AG09309 (cell line): ENCODE results near the gene RAI14.

Experiments used
- DNase-seq: peaks from one replicate; pipeline ENCODE4 v3.0.0-alpha.2; 2010; ENCODE audit warnings: low read depth
- H3K4me3 ChIP-seq: 2 replicates; pipeline ENCODE4 v1.5.1; 2011; ENCODE audit warnings: mild to moderate bottlenecking, low read depth, low read length, moderate library complexity; ENCODE audit not compliant: control insufficient read depth
- CTCF ChIP-seq: IDR thresholded peaks from 2 replicates; pipeline ENCODE4 v1.5.1; 2011; ENCODE audit warnings: mild to moderate bottlenecking, low read depth, low read length, inconsistent platforms; ENCODE audit not compliant: insufficient read depth, control insufficient read depth; ENCODE audit errors: missing control alignments

RAI14 gene

DNA sequence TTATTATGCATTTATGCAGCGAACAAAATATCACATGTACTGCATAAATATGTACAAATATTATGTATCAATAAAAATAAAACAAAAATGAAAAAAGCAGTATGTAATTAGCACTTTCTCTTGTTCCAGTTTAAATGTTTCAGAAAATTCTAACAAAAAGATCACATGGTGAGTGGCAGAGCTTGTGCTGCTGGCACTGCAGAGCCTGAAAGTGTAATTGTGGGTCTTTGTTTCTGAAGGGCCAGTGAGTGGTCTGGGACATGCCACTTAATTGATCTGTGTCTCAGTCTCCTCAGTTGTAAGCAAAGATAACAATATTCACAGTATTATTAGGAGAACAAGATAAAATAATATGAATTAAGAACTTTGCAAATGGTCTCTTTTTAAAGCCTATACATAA lies 39.5 kb upstream of the RAI14 start:
- DNase-seq, result no peak
- no peak for TF ChIP-seq CTCF
- H3K4me3 ChIP-seq, result no peak overlapping the region

DNA sequence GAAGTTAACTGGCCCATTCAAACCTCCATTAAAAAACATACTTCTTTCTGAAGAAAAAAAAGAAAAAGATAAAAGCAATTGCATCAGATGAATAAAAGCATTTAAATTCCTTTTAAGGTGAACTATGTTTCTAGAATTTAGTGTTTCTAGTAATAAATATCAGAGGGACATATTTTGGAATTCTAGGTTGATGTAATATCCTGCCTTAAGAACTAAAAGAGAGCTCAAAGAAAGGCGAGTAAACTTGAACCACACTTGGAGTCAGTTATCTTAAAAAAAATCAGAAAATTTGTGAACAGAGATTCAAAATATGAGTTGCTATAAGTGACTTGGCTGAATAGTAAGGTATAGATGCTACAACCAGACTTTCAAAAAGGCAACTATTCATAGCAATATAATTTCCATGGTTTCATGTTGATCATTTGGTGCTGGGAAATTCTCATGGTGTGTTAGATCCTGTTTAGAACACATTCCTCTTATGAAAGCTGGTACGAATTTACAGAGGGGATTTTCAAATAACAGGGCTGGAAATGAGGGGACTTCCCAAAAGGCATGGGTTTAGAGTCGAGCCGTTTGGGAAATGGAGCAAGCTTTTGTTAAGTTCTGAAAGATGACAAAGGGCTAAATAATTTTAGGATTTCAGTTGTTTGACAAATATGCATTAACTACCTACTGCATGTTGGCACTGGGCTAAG lies 37.6 kb upstream of the RAI14 start:
- no peak for DNase-seq
- TF ChIP-seq CTCF, result no peak
- H3K4me3 ChIP-seq, result no peak overlapping the region

DNA sequence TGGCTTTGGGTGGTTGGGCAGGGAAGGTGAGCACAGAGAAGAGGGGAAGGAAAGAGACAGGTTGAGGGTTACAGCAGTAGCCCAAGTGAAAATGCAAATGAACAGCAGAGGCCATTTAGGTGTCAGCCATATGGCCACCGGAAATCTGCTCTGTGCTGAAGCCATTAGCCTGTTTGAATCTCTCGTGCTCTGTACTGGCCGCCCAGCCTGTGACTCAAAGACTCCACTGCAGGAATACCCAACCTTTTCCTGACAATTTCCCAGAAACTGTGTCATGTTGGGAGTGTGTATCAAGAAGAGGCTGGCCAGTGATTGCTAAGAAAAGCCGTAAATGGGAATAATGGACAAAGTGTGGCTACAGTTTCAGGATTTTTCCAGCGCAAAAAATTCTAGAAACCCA lies 35.9 kb upstream of the RAI14 start:
- no peak overlapping the region for H3K4me3 ChIP-seq
- no peak for DNase-seq
- no peak for TF ChIP-seq CTCF

GRCh38 chr5:34621277-34622097 lies 34.6 kb upstream of the RAI14 start:
- H3K4me3 ChIP-seq, result no peak overlapping the region
- DNase-seq, result no peak
- no peak for TF ChIP-seq CTCF

- peak; percentile 71 for DNase-seq
- H3K4me3 ChIP-seq, result no peak overlapping the region
- no peak for TF ChIP-seq CTCF
Observed at GRCh38 chr5:34622098-34622400, 34.1 kb upstream of the RAI14 start.

DNA sequence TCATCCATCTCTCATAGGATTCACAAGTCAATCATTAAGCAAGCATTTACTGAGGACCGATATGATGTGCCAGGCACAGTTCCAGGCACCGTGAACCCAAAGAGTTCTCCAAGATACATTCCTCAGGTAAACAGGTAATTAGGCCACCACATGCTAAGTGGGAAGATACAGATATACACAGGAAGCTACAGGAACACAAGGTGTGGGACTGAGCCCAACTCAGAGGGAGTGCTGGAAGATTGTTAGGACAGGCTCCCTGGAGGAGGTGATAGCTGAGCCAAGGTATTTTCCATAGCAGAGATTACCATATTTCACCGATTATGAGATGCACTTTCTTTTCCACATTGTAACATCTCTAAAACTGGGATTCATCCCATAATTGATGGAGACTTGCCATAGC lies 31.4 kb upstream of the RAI14 start:
- TF ChIP-seq CTCF, result no peak
- H3K4me3 ChIP-seq, result no peak overlapping the region
- no peak for DNase-seq
